GM12878 (cell line): ENCODE results near the gene SCLT1. TPM values are rescaled to one million over a fixed set of nuclear protein-coding genes. Genes with fewer than 3 reads are reported as not detected.

Source experiments
- ATAC-seq: fragments of 200-7000 bp; cut with Tn5 transposase; 3 replicates; pipeline ENCODE4 v1.9.1; 2020; ENCODE audit warnings: mild to moderate bottlenecking, moderate library complexity
- BruUV-seq: library from RNA; stranded (reverse); fragments of 400-500 nt; replicated peaks from 2 replicates; lab custom pipeline; 2021; lab: Mats Ljungman, UMichigan
- CTCF ChIA-PET: fragments of 300-600 bp; sonication (Branson Sonifier 250); formaldehyde crosslinking; extraction: SDS; loops from one replicate; lab custom pipeline; 2021; ENCODE audit warnings: inconsistent platforms; lab: Yijun Ruan, JAX
- POLR2A ChIA-PET: fragments of 350-600 bp; formaldehyde crosslinking; extraction: SDS; loops from one replicate; lab custom pipeline; 2021; ENCODE audit warnings: inconsistent platforms; lab: Charles Lee
- RAD21 ChIA-PET: fragments of 300-600 bp; sonication (Branson Sonifier 250); formaldehyde crosslinking; loops from one replicate; lab custom pipeline; 2023; ENCODE audit warnings: antibody characterized with exemption; ENCODE audit not compliant: unreplicated experiment; lab: Charles Lee
- SMC1A ChIA-PET: fragments of 300-600 bp; sonication (Branson Sonifier 250); formaldehyde crosslinking; loops from one replicate; lab custom pipeline; 2023; ENCODE audit not compliant: unreplicated experiment, uncharacterized antibody; lab: Charles Lee
- DNase-seq: peaks from one replicate; pipeline ENCODE4 v3.0.0-alpha.2; 2011; ENCODE audit warnings: low read depth, low spot score
- FAIRE-seq: peaks from 3 replicates; lab custom pipeline; 2011; peaks lifted over from hg19 to GRCh38; lab: Jason Lieb, UNC
- H2AFZ ChIP-seq: 2 replicates; pipeline ENCODE4 v1.6.0; 2011; ENCODE audit warnings: low read depth, low read length, control low read depth; ENCODE audit not compliant: control insufficient read depth
- H3K27ac ChIP-seq: 2 replicates; pipeline ENCODE4 v1.5.1; 2011; ENCODE audit warnings: control low read depth; ENCODE audit not compliant: control insufficient read depth, insufficient read depth
- H3K27me3 ChIP-seq, 2 experiments: replicated peaks in 1 of 2; 2 replicates each; pipeline versions ENCODE4 v1.6.0 to v1.6.1; 2011; ENCODE audit warnings: low read length in 1 of 2; ENCODE audit not compliant: control insufficient read depth in 2 of 2, insufficient read depth in 2 of 2
- H3K36me3 ChIP-seq, 2 experiments: 2 replicates each; pipeline ENCODE4 v1.5.1; 2011; ENCODE audit warnings: low read length in 1 of 2; ENCODE audit not compliant: control insufficient read depth in 2 of 2, insufficient read depth in 2 of 2
- H3K4me1 ChIP-seq: 2 replicates; pipeline ENCODE4 v1.6.1; 2011; ENCODE audit warnings: mild to moderate bottlenecking, low read length, moderate library complexity, mixed read lengths; ENCODE audit not compliant: control insufficient read depth, insufficient read depth
- H3K4me2 ChIP-seq: 2 replicates; pipeline ENCODE4 v1.6.0; 2011; ENCODE audit warnings: control low read depth; ENCODE audit not compliant: control insufficient read depth, insufficient read depth
- H3K4me3 ChIP-seq: fragments of 200-600 bp; sonication (generic); 2 replicates; pipeline ENCODE4 v1.5.1; 2016
- H3K79me2 ChIP-seq: 2 replicates; pipeline ENCODE4 v1.6.0; 2011; ENCODE audit warnings: low read length; ENCODE audit not compliant: control insufficient read depth, insufficient read depth
- H3K9ac ChIP-seq: 2 replicates; pipeline ENCODE4 v1.8.0; 2011; ENCODE audit warnings: low read length, control low read depth, mixed read lengths; ENCODE audit not compliant: control insufficient read depth, insufficient read depth
- H3K9me3 ChIP-seq: replicated peaks from 3 replicates; pipeline ENCODE4 v1.5.1; 2011; ENCODE audit warnings: mild to moderate bottlenecking, low read length; ENCODE audit not compliant: control insufficient read depth, insufficient read depth
- H4K20me1 ChIP-seq: 2 replicates; pipeline ENCODE4 v1.6.0; 2011; ENCODE audit not compliant: control insufficient read depth, insufficient read depth
- MEF2B ChIP-seq: fragments of 450-650 bp; IDR thresholded peaks from 2 replicates; pipeline ENCODE4 v1.6.1; 2018; ENCODE audit warnings: mild to moderate bottlenecking, moderate library complexity; ENCODE audit not compliant: partially characterized antibody, poor library complexity, severe bottlenecking
- ZZZ3 ChIP-seq: IDR thresholded peaks from 2 replicates; pipeline ENCODE4 v1.6.1; 2011; ENCODE audit warnings: low read depth; ENCODE audit not compliant: control insufficient read depth, insufficient read length
- WGBS: methylation state at CpG from one replicate; pipeline ENCODE4 v1.1.6; 2016; ENCODE audit warnings: low lambda C conversion rate; ENCODE audit not compliant: insufficient replicate concordance, insufficient coverage; ENCODE audit errors: missing lambda C conversion rate; 5-methylcytosine and 5-hydroxymethylcytosine counted together
- in situ Hi-C: fragments of 300-500 bp; cut with MboI; formaldehyde crosslinking; loops from 9 replicates; pipeline ENCODE4 v1.14.3; 2018; ENCODE audit warnings: mixed read lengths
- intact Hi-C: fragments of 100-400 bp; cut with micrococcal nuclease; formaldehyde crosslinking; loops from one replicate; pipeline ENCODE4 v1.14.2; 2022; ENCODE audit not compliant: unreplicated experiment
- polyA plus RNA-seq, 11 experiments: library from polyadenylated mRNA; depleted of rRNA in 4 of 11; unstranded in 6 of 11; stranded (reverse) in 5 of 11; fragments of >200 nt; fragmentation: Nextera tagmentation in 4 of 11; fragmentation: Illumina TruSeq in 1 of 11; extraction: Ambion mirVana in 4 of 11; extraction: Trizol in 1 of 11; gene quantifications; 1 replicate in 1 of 11; 2 replicates in 10 of 11; pipeline versions ENCODE4 v1.2.1 to v1.2.3, GENCODE V29; 2011 to 2016; ENCODE audit warnings: inconsistent platforms in 2 of 11, missing spikeins in 2 of 11, low read depth in 1 of 11
- total RNA-seq, 4 experiments: library from RNA; depleted of rRNA in 3 of 4; stranded (reverse); fragments of >200 nt in 3 of 4; fragmentation: Illumina TruSeq in 1 of 4; extraction: Trizol in 1 of 4; gene quantifications; 2 replicates each; pipeline versions ENCODE4 v1.2.1 to v1.2.3, GENCODE V29; 2013 to 2021
- TF ChIP-seq, protein P1 (sequence below): fragments of 150-350 bp; IDR thresholded peaks from 2 replicates; pipeline ENCODE4 v1.6.1; 2016; ENCODE audit warnings: low read depth, low read length
- TF ChIP-seq, protein P2 (sequence below): IDR thresholded peaks from 2 replicates; pipeline ENCODE4 v1.6.1; 2011; ENCODE audit warnings: low read depth, low read length, improper control_type of control experiment, borderline replicate concordance

SCLT1 gene
- total and polyA plus RNA-seq, 10 of the 15 experiments (the other 5 are each of a cell fraction or from before 2014, with no cell fraction given) = 7.8 to 31.4 (median 19.6) TPM

DNA sequence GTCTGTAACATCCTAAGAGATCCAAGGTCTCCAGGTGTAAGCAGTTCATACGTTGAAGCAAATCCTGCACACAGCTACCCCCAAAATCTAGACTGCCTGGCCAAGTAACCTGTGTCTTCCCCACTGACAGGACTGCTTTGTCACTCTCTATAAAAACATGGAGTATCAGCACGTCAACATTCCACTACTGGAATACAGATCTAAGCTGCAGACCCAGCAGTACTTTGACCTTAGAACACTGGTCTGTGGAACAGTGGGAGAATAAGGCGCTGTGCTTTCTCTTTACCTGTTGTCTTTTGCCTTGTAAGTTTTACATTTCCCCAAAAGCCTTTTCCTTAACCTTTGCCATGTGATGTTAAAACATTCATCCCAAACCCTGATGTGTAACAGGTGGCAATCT, 146.4 kb downstream of the SCLT1 start:
- no peaks in the 10 kb centered on the region for H3K27me3 ChIP-seq
- no peaks in the 10 kb centered on the region for H3K4me1 ChIP-seq
- H3K27ac ChIP-seq = no peak overlapping the region
- POLR2A ChIA-PET = no interaction called here
- 95% methylated on average over 3 of the region's 3 CpGs for WGBS
- no peaks in the 10 kb centered on the region for H3K79me2 ChIP-seq
- CTCF ChIA-PET = no interaction called here
- H3K9me3 ChIP-seq = peaks cover 14% of the 10 kb centered on the region
- H3K4me3 ChIP-seq = no peak overlapping the region
- intact Hi-C loops (no loop called here), in situ Hi-C loops (no loop called here)
- no peak for ATAC-seq
- no peaks in the 10 kb centered on the region for H4K20me1 ChIP-seq
- no peak for FAIRE-seq
- TF ChIP-seq ZZZ3 = no peak
- TF ChIP-seq, protein P1, sequence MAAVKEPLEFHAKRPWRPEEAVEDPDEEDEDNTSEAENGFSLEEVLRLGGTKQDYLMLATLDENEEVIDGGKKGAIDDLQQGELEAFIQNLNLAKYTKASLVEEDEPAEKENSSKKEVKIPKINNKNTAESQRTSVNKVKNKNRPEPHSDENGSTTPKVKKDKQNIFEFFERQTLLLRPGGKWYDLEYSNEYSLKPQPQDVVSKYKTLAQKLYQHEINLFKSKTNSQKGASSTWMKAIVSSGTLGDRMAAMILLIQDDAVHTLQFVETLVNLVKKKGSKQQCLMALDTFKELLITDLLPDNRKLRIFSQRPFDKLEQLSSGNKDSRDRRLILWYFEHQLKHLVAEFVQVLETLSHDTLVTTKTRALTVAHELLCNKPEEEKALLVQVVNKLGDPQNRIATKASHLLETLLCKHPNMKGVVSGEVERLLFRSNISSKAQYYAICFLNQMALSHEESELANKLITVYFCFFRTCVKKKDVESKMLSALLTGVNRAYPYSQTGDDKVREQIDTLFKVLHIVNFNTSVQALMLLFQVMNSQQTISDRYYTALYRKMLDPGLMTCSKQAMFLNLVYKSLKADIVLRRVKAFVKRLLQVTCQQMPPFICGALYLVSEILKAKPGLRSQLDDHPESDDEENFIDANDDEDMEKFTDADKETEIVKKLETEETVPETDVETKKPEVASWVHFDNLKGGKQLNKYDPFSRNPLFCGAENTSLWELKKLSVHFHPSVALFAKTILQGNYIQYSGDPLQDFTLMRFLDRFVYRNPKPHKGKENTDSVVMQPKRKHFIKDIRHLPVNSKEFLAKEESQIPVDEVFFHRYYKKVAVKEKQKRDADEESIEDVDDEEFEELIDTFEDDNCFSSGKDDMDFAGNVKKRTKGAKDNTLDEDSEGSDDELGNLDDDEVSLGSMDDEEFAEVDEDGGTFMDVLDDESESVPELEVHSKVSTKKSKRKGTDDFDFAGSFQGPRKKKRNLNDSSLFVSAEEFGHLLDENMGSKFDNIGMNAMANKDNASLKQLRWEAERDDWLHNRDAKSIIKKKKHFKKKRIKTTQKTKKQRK = no peak
- no peak for TF ChIP-seq MEF2B
- TF ChIP-seq, protein P2, sequence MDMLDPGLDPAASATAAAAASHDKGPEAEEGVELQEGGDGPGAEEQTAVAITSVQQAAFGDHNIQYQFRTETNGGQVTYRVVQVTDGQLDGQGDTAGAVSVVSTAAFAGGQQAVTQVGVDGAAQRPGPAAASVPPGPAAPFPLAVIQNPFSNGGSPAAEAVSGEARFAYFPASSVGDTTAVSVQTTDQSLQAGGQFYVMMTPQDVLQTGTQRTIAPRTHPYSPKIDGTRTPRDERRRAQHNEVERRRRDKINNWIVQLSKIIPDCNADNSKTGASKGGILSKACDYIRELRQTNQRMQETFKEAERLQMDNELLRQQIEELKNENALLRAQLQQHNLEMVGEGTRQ = no peak
- BruUV-seq = no TSS peak
- DNase-seq = no peak
- H3K4me2 ChIP-seq = no peak overlapping the region
- RAD21 ChIA-PET = no interaction called here
- no peak overlapping the region for H3K9ac ChIP-seq
- SMC1A ChIA-PET = interaction anchor here (0.6 to 1.1 kb wide), 2 partner anchors 109 to 162 kb away, joined by 3 read pairs; no protein-coding TSS in a partner anchor
- peaks cover 1 to 7% of the 10 kb centered on the region in 2 experiments; a peak in 2 of 4 replicates for H3K36me3 ChIP-seq
- H2AFZ ChIP-seq = no peak overlapping the region
